Gastrocnemius medialis (tissue), 4 donors: ENCODE data around the gene STRN.

Experiments used
- CTCF ChIP-seq, 5 experiments: fragments of 450-650 bp in 3 of 5; fragments of 200-600 bp in 2 of 5; sonication (generic) in 2 of 5; IDR thresholded peaks in 4 of 5; conservative IDR thresholded peaks in 1 of 5; 1 replicate in 4 of 5; 2 replicates in 1 of 5; pipeline ENCODE4 v1.5.1; 2016 to 2019; ENCODE audit warnings: antibody characterized with exemption in 5 of 5, mild to moderate bottlenecking in 3 of 5, moderate library complexity in 3 of 5
- POLR2A ChIP-seq, 2 donors: fragments of 450-650 bp; IDR thresholded peaks; one replicate each; pipeline ENCODE4 v1.6.1; 2017; ENCODE audit warnings: antibody characterized with exemption in 2 of 2, mild to moderate bottlenecking in 2 of 2, moderate library complexity in 2 of 2

DNA sequence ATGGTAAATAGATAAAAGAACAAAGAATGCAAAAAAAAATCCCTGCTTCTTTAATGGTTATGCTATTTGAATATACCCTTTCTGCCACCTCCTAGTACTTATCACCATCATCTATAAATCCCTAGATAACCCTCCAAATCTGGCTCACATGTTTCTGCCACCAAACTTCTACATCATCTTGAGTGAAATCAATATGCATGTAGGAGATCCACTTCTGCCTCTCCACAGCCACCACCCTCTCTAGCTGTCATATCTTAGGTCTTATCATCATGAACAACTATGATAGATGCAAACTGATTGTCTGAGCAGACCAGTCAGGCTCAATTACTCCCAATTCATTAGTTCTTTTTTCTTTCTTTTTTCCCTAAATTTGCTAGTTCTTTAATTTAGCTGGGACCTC, 55.3 kb downstream of the STRN start:
- TF ChIP-seq CTCF (IDR thresholded peaks at IDR 0.05 in 4 of 5, conservative IDR thresholded peaks at IDR 0.05 in 1 of 5) (no peak), POLR2A (IDR thresholded peaks at IDR 0.05) (no peak)
